Islet precursor cell (in vitro differentiated cells): Measurements from ENCODE around the gene ATP7A.
A peak's percentile ranks its signal among the peaks of the same experiment; 100 is the strongest.
"Not testable (repeated sequence)": the region's sequence is repeated elsewhere in the genome, so short reads cannot be mapped to it uniquely, and the experiment has no call there.

Source experiments
- DNase-seq: peaks from one replicate; pipeline ENCODE4 v3.0.0-alpha.2; 2018

Gene ATP7A

GRCh38 chrX:78042601-78043000 is 132.1 kb downstream of the ATP7A start:
- no peak for DNase-seq

DNA sequence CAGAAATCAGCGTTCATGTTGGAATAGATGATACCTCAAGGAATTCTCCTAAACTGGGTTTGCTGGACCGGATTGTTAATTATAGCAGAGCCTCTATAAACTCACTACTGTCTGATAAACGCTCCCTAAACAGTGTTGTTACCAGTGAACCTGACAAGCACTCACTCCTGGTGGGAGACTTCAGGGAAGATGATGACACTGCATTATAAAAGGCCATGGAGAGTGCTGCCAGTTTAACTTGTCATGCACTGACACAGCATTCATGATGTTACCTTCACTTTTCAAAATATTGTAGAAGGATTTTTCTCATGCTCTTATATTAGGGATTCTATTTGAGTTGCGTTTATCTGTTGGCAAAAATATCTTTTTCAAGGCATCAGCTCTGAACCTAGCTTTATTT is 135.9 kb downstream of the ATP7A start:
- no peak for DNase-seq

DNA sequence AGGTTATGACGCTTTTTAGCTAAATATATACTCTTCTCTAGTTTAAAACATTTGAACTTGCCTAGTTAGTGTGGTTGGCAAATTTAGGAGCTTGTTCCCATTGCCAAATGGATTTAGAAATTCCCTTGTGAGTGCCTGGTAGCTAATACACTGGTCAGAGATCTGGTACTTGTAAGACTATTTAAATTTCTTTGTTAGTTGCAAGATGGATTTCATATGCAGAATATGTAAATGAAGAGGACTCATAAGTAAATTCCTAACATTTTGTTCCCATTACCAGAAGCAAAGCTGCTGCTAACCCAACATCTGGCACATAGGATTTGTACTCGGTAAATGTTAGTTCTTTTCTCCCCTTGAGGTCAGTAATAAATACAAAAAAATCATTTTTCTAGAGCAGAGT is 137.6 kb downstream of the ATP7A start:
- DNase-seq: no peak

- DNase-seq: no peak
Measured at GRCh38 chrX:78063687-78064086, 153.2 kb downstream of the ATP7A start.

GRCh38 chrX:78064152-78064551 is 153.7 kb downstream of the ATP7A start:
- no peak for DNase-seq

DNA sequence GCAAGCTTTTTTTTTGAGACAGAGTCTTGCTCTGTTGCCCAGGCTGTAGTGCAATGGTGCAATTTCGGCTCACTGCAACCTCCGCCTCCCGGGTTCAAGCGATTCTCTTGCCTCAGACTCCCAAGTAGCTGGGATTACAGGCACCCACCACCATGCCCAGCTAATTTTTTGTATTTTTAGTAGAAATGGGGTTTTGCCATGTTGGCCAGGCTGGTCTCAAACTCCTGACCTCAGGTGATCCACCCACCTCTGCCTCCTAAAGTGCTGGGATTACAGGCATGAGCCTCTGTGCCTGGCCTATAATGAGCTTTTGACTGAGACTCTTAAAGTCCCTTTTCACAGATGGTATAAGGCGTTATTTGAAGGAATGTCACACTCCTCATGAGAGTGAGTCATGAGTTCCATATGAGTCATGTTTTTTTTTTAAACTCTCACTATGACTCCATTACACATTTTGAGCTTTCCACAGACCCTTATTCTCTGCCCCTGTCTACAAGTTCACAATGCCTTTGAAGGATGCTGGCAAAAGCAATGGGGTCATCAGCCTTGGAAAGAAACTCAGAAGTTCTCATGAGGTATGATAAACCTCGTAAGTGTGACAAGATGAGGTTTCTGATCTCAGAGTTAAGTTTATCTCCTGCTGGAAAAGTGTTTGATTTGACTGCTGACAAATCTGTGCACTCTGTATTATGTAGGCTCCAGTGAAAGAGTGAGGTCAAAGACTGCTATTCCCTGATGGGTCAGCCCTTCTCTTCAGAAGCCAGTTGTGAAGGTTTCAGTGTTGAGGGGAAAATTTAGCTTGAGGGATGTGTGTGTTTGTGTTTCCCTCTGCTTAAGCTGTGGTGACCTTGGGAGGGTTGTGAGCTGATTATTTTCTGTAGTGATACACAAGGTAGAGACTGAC is 154.5 kb downstream of the ATP7A start:
- not testable (repeated sequence) for DNase-seq

DNA sequence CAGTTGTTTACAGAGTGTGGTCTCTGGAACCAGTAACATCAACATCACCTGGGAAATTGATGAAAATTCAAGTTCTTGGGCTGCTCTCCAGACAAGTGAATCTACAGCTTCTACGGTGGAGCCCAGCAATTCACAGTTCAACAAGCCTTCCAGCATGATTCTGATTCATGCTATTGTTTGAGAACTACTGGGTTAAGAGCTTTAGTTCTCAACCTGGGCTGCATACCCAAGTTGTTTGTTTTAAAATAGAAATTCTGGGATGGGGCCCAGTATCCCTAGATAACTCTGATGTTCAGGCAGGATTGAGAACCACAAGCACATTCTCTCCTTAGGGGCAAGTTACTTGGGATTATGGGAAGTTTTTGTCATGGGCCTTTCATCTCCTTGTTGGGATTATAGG is 155.6 kb downstream of the ATP7A start:
- DNase-seq: no peak

- DNase-seq: no peak
Measured at GRCh38 chrX:78071331-78071730, 160.8 kb downstream of the ATP7A start.

- DNase-seq: not testable (repeated sequence)
Measured at GRCh38 chrX:78073147-78074077, 162.9 kb downstream of the ATP7A start.

DNA sequence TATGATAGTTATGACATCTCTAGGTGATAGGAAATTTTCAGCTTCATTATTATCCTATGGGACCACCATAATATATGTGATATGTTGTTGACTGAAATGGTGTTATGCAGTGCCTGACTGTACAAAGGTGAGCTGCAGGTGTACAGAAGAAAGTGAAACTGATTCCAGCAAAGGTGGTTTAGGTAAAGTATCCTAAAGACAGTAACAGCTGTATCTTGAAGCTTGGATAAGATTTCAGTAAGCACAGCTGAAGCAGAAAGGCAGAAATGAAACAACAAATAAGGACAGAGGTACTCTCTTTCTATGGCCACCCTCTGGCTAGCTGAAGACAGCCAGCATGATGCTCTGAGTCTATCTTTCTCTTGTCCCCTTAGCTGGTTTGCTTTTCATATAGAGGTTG is 163.6 kb downstream of the ATP7A start:
- DNase-seq: no peak

- DNase-seq: no peak
Measured at GRCh38 chrX:78075787-78076389, 165.4 kb downstream of the ATP7A start.

- not testable (repeated sequence) for DNase-seq
Measured at GRCh38 chrX:78081413-78081812, 170.9 kb downstream of the ATP7A start.

DNA sequence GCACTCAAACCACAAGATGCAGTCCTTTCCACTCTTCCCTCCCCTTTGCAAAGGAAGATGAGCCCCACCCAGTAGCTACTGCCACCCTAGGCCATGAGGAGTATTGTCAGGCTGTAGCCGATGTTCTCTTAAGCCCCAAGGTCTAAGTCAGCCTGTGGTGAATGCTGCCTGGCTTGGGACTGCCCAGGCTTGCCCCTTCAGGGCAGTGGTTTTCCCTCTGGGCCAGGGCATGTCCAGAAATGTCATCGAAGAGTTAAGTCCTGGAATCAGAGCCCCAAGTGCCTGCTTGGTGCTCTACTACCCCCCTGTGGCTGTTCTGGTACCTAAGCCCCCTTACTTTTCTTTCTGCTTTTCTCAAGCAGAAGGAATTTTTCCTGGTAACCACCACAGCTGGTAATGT is 181.8 kb downstream of the ATP7A start:
- peak; percentile 75 for DNase-seq

GRCh38 chrX:78098108-78098507 is 187.6 kb downstream of the ATP7A start:
- no peak for DNase-seq
